CD4-positive, alpha-beta T cell treated with Interleukin-4 for 1 hour (primary cell): Measurements from ENCODE around the gene DIPK1B.
A peak's percentile ranks its signal among the peaks of the same experiment; 100 is the strongest.
"Not testable (repeated sequence)": the region's sequence is repeated elsewhere in the genome, so short reads cannot be mapped to it uniquely, and the experiment has no call there.

ENCODE experiments used
- DNase-seq, 2 donors: peaks; one replicate each; pipeline ENCODE4 v3.0.0-alpha.2; 2020 to 2022

Gene DIPK1B

DNA sequence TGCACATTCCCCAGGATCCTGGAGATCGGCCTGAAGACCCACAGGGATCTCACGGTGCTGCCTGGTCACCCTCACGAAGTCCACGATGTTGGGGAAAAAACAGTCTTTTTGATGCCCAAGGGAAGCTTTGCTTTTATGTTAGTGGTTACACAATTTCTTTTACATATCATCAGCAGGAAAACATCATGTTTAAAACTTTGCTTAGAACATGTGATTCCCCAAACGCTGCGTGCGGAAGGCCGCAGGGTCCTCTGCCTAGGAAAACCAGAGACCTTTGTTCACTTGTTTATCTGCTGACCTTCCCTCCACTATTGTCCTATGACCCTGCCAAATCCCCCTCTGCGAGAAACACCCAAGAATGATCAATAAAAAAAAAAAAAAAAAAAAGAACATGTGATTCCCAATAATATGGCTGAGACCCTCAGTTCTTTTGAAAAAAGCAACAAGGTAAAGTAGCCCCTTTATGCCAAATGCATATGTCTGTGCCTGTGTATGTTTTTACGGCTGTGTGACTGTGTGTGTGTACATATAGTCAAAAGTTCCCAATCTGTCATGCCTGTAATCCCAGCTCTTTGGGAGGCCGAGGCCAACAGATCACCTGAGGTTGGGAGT, 13.6 kb upstream of the DIPK1B start:
- no peak for DNase-seq

DNA sequence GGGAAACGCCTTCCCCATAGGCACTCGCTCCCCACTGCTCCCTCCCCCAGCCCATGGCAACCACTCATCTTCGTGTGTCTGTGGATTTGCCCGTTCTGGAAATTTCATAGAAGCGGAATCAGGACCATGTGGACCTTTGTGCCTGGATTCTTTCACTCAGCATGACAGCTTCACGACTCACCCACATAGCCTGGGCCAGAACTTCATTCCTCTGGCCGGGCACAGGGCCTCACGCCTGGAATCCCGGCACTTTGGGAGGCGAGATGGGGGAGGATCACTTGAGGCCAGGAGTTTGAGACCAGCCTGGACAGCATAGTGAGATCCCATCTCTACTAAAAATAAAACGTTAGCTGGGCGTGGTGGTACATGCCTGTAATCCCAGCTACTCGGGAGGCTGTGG, 12.1 kb upstream of the DIPK1B start:
- no peak for DNase-seq

- DNase-seq: peak; percentile 57 to 74
Measured at GRCh38 chr9:136700959-136701667, 11.3 kb upstream of the DIPK1B start.

- DNase-seq: no peak
Measured at GRCh38 chr9:136701668-136702053, 10.7 kb upstream of the DIPK1B start.

- DNase-seq: no peak
Measured at GRCh38 chr9:136703276-136703860, 9.0 kb upstream of the DIPK1B start.

DNA sequence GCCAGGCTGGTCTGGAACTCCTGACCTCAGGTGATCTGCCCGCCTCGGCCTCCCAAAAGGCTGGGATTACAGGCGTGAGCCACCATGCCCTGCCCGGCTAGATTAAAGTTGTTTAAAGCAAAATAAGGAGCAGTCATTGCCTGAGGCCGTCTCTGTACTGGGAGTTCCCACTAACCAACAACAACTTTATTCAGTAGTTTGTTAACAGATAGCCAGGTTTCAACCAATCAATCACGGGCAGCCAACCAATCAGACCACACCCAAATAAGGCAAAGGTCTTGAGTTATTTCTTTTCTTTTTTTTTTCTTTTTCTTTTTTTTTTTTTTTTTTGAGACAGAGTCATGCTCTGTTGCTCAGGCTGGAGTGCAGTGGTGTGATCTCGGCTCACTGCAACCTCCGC, 7.6 kb upstream of the DIPK1B start:
- not testable (repeated sequence) for DNase-seq

- DNase-seq: peak in 1 of 2 donors; percentile 47
Measured at GRCh38 chr9:136705564-136705963, 6.8 kb upstream of the DIPK1B start.

GRCh38 chr9:136707011-136707410, 5.4 kb upstream of the DIPK1B start:
- no peak for DNase-seq

GRCh38 chr9:136707849-136708517, 4.4 kb upstream of the DIPK1B start:
- DNase-seq: no peak

- no peak for DNase-seq
Measured at GRCh38 chr9:136709454-136710109, 2.8 kb upstream of the DIPK1B start.

GRCh38 chr9:136710543-136710942, 1.8 kb upstream of the DIPK1B start:
- no peak for DNase-seq

- DNase-seq: not testable (repeated sequence)
Measured at GRCh38 chr9:136711219-136711648, 1.1 kb upstream of the DIPK1B start.

GRCh38 chr9:136712690-136713544, 545 bp downstream of the DIPK1B start:
- DNase-seq: no peak

DNA sequence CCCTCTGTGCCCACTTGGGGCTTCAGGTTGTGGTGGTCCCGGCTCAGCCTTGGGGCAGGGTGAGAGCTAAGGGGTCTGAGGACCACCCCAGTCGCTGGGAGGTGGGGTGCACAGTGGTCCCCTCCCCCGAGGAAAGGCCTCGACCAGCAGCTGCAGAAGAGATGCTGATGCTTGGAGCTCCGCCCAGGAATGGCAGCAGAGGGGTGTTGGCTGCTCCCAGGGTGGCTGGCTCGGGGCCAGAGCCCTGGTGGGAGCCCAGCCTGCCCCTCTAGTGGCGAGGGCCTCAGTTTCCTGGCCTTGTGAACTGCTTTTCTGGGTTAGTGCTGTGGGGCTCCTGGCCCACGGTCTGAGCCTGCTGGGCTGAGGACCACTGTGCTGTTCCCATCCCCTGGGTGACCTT, 1.2 kb downstream of the DIPK1B start:
- DNase-seq: no peak

DNA sequence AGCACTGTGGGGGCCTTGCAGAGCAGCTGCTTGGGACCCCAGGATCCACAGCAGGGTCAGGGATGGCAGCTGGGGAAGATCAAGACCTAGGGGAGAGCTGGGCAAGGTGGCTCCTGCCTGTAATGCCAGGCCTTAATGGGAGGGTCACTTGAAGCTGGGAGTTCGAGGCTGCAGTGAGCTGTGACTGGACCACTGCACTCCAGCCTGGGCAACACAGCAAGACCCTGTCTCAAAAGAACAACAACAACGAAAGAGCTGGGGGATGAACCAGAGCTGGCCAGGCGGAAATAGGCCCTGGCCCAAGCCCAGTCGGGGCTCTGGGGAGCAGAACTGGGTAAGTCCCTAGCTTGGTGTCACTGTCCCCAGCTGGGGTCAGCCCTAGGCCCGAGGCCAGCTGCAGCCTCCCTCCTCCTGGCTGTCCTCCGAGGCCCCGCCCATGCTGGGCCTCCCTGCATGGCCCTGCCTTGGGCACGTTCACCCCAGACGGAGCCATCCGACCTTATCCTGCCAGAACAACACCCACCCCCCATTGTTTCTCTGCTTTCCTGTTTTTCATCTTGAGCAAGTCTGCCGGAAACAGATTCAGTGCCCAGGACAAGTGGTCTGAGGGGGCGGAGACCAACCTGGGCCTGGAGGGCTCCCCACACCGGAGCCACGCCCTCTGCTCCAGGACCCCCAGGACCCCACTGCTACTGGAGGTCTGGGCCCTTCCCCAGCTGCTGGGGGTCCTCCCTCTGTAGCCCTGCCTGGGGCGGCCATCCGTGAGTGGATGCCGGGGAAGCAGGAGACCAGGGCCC, 1.9 kb downstream of the DIPK1B start:
- DNase-seq: no peak

DNA sequence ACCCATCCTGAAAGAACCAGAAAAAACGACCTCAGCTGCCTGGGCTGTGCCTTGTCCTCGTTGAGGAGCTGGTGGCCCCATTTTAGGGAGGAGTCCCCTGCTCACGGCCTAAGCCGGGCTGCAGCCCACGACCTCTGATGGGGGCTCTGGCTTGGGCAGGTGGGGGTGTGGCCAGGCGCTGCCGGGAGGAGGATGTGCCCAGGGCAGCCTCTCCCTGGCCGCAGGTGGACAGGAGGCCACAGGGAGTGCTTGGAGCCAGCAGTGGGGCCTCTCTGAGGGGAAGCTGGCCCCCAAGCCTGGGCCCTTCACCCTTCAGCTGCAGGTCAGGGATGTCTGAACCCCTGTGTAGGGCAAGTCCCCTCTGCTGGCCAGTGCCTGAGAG, 2.5 kb downstream of the DIPK1B start:
- no peak for DNase-seq

DNA sequence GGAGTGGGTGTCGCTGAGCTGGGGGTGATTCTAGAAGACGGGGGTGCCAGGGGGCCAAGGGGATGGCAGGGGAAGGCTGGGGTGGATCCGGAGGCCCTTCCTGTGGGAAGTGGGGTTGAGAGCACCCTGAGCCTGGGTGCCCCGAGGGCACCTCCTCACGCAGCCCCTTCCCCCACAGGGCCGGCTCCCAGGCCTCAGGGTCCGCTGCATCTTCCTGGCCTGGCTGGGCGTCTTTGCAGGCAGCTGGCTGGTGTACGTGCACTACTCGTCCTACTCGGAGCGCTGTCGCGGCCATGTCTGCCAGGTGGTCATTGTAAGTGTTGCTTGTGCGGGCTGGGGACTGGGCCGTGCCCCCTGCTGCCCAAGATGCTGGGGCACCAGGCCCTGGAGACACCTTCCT, 5.0 kb downstream of the DIPK1B start:
- no peak for DNase-seq

GRCh38 chr9:136718345-136719194, 6.2 kb downstream of the DIPK1B start:
- no peak for DNase-seq

DNA sequence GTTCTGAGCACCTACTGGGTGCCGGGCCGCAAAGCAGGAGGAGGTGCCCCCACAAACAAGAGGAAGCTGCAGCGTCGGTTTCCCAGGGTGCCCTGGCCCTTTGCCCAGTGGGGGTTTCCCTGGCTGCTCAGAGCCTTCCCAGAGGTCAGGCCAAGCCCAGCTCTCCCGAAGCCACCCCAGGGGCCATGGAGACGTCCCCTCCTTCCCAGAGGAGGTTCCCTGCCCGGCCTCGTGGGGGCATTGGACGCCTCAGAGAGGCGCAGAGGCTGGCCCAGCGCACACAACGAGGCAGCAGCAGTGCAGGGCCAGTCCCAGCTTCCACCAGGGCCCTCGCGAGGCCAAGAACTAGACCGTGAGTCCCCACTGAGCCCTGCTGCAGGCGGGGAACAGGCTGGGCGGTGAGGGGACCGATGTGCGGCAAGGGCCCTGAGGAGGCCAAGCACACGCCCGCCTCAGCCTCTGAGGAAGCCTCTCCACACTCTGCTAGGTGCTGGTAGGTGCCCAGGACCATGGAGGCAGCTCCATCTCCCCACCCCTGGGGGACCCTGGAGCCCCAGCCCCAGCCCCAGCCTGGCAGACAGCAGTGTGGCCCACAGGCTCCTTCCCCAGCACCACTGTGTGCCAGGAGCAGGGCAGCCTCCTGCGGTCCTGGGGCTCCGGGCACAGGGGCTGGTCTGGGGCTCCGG, 7.0 kb downstream of the DIPK1B start:
- DNase-seq: peak in 1 of 2 donors; percentile 45
